Aorta (tissue), 5 donors: ENCODE results near the gene AMOTL1. TPM values are rescaled to one million over a fixed set of nuclear protein-coding genes. Genes with fewer than 3 reads are reported as not detected.

Experiments
- ATAC-seq: fragments of 200-7000 bp; cut with Tn5 transposase; one replicate; pipeline ENCODE4 v1.9.1; 2022; ENCODE audit warnings: moderate library complexity; ENCODE audit not compliant: low FRiP score
- DNase-seq, 2 donors: peaks; one replicate each; pipeline ENCODE4 v3.0.0-alpha.2; 2020
- H3K27ac ChIP-seq, 2 donors: one replicate each; pipeline ENCODE4 v1.5.1; 2013; ENCODE audit warnings: low read length in 2 of 2, mild to moderate bottlenecking in 2 of 2, moderate library complexity in 2 of 2, control low read depth in 1 of 2, inconsistent platforms in 1 of 2, low read depth in 1 of 2
- H3K27me3 ChIP-seq, 2 donors: one replicate each; pipeline ENCODE4 v1.6.1; 2013; ENCODE audit warnings: control low read depth in 1 of 2, low read length in 1 of 2, mild to moderate bottlenecking in 1 of 2, moderate library complexity in 1 of 2; ENCODE audit not compliant: insufficient read depth in 2 of 2, control insufficient read depth in 1 of 2
- H3K36me3 ChIP-seq, 2 donors: one replicate each; pipeline ENCODE4 v1.6.1; 2013; ENCODE audit warnings: control low read depth in 1 of 2, low read length in 1 of 2, mild to moderate bottlenecking in 1 of 2; ENCODE audit not compliant: insufficient read depth in 2 of 2, control insufficient read depth in 1 of 2
- H3K4me1 ChIP-seq, 2 donors: one replicate each; pipeline ENCODE4 v1.6.1; 2013; ENCODE audit warnings: low read length in 2 of 2, control low read depth in 1 of 2, mild to moderate bottlenecking in 1 of 2, moderate library complexity in 1 of 2; ENCODE audit not compliant: insufficient read depth in 2 of 2, control insufficient read depth in 1 of 2
- H3K4me3 ChIP-seq, 2 donors: one replicate each; pipeline ENCODE4 v1.5.1; 2013; ENCODE audit warnings: low read length in 2 of 2, control low read depth in 1 of 2, mild to moderate bottlenecking in 1 of 2
- H3K9me3 ChIP-seq: one replicate; pipeline ENCODE4 v1.6.1; 2013; ENCODE audit warnings: mild to moderate bottlenecking, low read length; ENCODE audit not compliant: control insufficient read depth
- WGBS, 2 donors: extraction: QIAGEN DNeasy Blood & Tissue Kit; methylation state at CpG; one replicate each; pipeline ENCODE4 v1.1.7; 2013; 5-methylcytosine and 5-hydroxymethylcytosine counted together
- intact Hi-C, 2 donors: fragments of 100-400 bp; cut with DNase I; formaldehyde crosslinking; loops; one replicate each; pipeline versions ENCODE4 v1.14.2 to v1.15.0; 2022
- polyA plus RNA-seq, 2 donors: library from polyadenylated mRNA; stranded (reverse); fragments of 200-250 nt; gene quantifications; one replicate each; pipeline ENCODE4 v1.2.3, GENCODE V29; 2013
- total RNA-seq, 2 donors: library from RNA; stranded (reverse); fragmentation: NEBNext Ultra II Directional; extraction: Animal tissue kit (Norgen Biotek cat#: 25700); gene quantifications; one replicate each; pipeline ENCODE4 v1.2.1, GENCODE V29; 2021
- donor health status: healthy with polysubstance abuse.
- donor health status: Bipolar disorder and iron deficiency.
- donor health status: DM: no; HTN: no; CAD: no.
- donor health status: DM: no; HTN: no; CAD: no.
- donor health status: DM: yes; HTN: yes; CAD: no.

AMOTL1 gene
- total and polyA plus RNA-seq, 4 donors, result 12.5 to 78.5 (median 39.6) TPM

GRCh38 chr11:94924612-94925011, 156.5 kb downstream of the AMOTL1 start:
- Histone ChIP-seq H3K27ac (no peak overlapping the region), H3K27me3 (no peaks in the 10 kb centered on the region), H3K36me3 (no peaks in the 10 kb centered on the region), H3K4me1 (peaks cover 0 to 2% of the 10 kb centered on the region in 2 donors), H3K4me3 (no peak overlapping the region), H3K9me3 (no peaks in the 10 kb centered on the region)
- WGBS, 2 donors, result 61 to 68% methylated on average over 5 of the region's 5 CpGs
- intact Hi-C loops, result no loop called here
- ATAC-seq, result no peak
- DNase-seq, result no peak

GRCh38 chr11:94925422-94926270, 157.5 kb downstream of the AMOTL1 start:
- Histone ChIP-seq H3K27me3 (no peaks in the 10 kb centered on the region), H3K27ac (peak overlapping the region in 1 of 2 donors; percentile 17), H3K4me3 (no peak overlapping the region), H3K36me3 (no peaks in the 10 kb centered on the region), H3K4me1 (peaks cover 0 to 2% of the 10 kb centered on the region in 2 donors), H3K9me3 (no peaks in the 10 kb centered on the region)
- intact Hi-C loops, result no loop called here
- ATAC-seq, result no peak
- WGBS, 2 donors, result 73 to 79% methylated on average over 7 of the region's 7 CpGs
- no peak for DNase-seq

- Histone ChIP-seq H3K4me1 (peaks cover 0 to 2% of the 10 kb centered on the region in 2 donors), H3K27ac (peak overlapping the region in 1 of 2 donors; percentile 17), H3K36me3 (no peaks in the 10 kb centered on the region), H3K27me3 (no peaks in the 10 kb centered on the region), H3K4me3 (no peak overlapping the region), H3K9me3 (no peaks in the 10 kb centered on the region)
- ATAC-seq (peak; percentile 37), DNase-seq (no peak)
- intact Hi-C loops, result no loop called here
Measured at GRCh38 chr11:94926271-94926625, 158.1 kb downstream of the AMOTL1 start.

Other genes with a start within 250 kb of the AMOTL1 start
- gene FUT4, start 224.4 kb upstream of the AMOTL1 start, total RNA-seq, result 1 to 10 TPM; 8.7 to 9.7 TPM
- gene FUT4, start 224.4 kb upstream of the AMOTL1 start, polyA plus RNA-seq, result 1 to 10 TPM; 2.6 to 3.9 TPM
- gene PIWIL4, start 201.0 kb upstream of the AMOTL1 start, total RNA-seq, result 1 to 10 TPM; 5.6 to 5.9 TPM
- gene PIWIL4, start 201.0 kb upstream of the AMOTL1 start, polyA plus RNA-seq, result 10 to 100 TPM in 1 of 2 donors, 1 to 10 TPM in 1; 2.8 to 12.9 TPM
- 10 to 100 TPM; 49.7 to 54.7 TPM for gene CWC15, start 205.2 kb downstream of the AMOTL1 start, total RNA-seq
- gene CWC15, start 205.2 kb downstream of the AMOTL1 start, polyA plus RNA-seq, result 10 to 100 TPM; 47.5 to 51.1 TPM
- gene KDM4D, start 205.4 kb downstream of the AMOTL1 start, total RNA-seq, result under 1 TPM; 0.45 to 0.75 TPM
- under 1 TPM; 0.13 to 0.31 TPM for gene KDM4D, start 205.4 kb downstream of the AMOTL1 start, polyA plus RNA-seq